Upper lobe of left lung (tissue), 6 donors: ENCODE results near the gene GAS2L2. TPM values are rescaled to one million over a fixed set of nuclear protein-coding genes. Genes with fewer than 3 reads are reported as not detected.

Experiments
- ATAC-seq, 2 donors: fragments of 200-7000 bp; cut with Tn5 transposase; one replicate each; pipeline ENCODE4 v1.9.1; 2022; ENCODE audit warnings: mild to moderate bottlenecking in 2 of 2, moderate library complexity in 2 of 2; ENCODE audit not compliant: low FRiP score in 2 of 2
- DNase-seq, 2 donors: peaks; one replicate each; pipeline ENCODE4 v3.0.0-alpha.2; 2019 to 2020
- H3K27ac ChIP-seq, 4 donors: fragments of 200-600 bp; sonication (generic); one replicate each; pipeline ENCODE4 v1.5.1; 2016 to 2019
- H3K27me3 ChIP-seq, 4 donors: fragments of 200-600 bp; sonication (generic); one replicate each; pipeline ENCODE4 v1.5.1; 2017 to 2019
- H3K36me3 ChIP-seq, 4 donors: fragments of 200-600 bp; sonication (generic); one replicate each; pipeline ENCODE4 v1.5.1; 2016 to 2019
- H3K4me1 ChIP-seq, 4 donors: fragments of 200-600 bp; sonication (generic); one replicate each; pipeline ENCODE4 v1.5.1; 2018 to 2019
- H3K4me3 ChIP-seq, 4 donors: fragments of 200-600 bp; sonication (generic); one replicate each; pipeline ENCODE4 v1.5.1; 2017 to 2019; ENCODE audit warnings: mild to moderate bottlenecking in 2 of 4, moderate library complexity in 1 of 4
- H3K9me3 ChIP-seq, 4 donors: fragments of 200-600 bp; sonication (generic); one replicate each; pipeline ENCODE4 v1.5.1; 2018 to 2019
- EP300 ChIP-seq, 4 donors: sonication (generic); formaldehyde crosslinking; IDR thresholded peaks; one replicate each; pipeline ENCODE4 v1.5.1; 2017; ENCODE audit warnings: antibody characterized with exemption in 4 of 4, control low read depth in 2 of 4
- POLR2A ChIP-seq, 4 donors: fragments of 450-650 bp; IDR thresholded peaks; one replicate each; pipeline ENCODE4 v1.5.1; 2016 to 2017; ENCODE audit warnings: antibody characterized with exemption in 4 of 4, mild to moderate bottlenecking in 2 of 4
- POLR2AphosphoS5 ChIP-seq, 2 donors: sonication (generic); formaldehyde crosslinking; IDR thresholded peaks; one replicate each; pipeline ENCODE4 v1.5.1; 2017; ENCODE audit warnings: antibody characterized with exemption in 2 of 2
- WGBS, 2 donors: methylation state at CpG; one replicate each; pipeline ENCODE4 v1.1.5; 2017 to 2018; 5-methylcytosine and 5-hydroxymethylcytosine counted together
- total RNA-seq, 6 donors: library from RNA; depleted of rRNA in 4 of 6; stranded (reverse); fragments of >200 nt in 4 of 6; gene quantifications; one replicate each; pipeline versions ENCODE4 v1.1.0 to v1.2.1, GENCODE V29; 2016 to 2021
- TF ChIP-seq, protein P1 (sequence below), 6 experiments: fragments of 450-650 bp in 4 of 6; fragments of 200-600 bp in 2 of 6; sonication (generic) in 2 of 6; IDR thresholded peaks; one replicate each; pipeline ENCODE4 v1.5.1; 2016 to 2019; ENCODE audit warnings: antibody characterized with exemption in 6 of 6
- donor health status: DM: no; HTN: no; CAD: no; lungs with moderate emphysema.
- donor health status: DM: no; HTN: yes; CAD: no; lungs with severe emphysema.

Gene GAS2L2
- total RNA-seq, 6 donors from 2014 or later, result 0.37 to 7.4 (median 3.3) TPM

DNA sequence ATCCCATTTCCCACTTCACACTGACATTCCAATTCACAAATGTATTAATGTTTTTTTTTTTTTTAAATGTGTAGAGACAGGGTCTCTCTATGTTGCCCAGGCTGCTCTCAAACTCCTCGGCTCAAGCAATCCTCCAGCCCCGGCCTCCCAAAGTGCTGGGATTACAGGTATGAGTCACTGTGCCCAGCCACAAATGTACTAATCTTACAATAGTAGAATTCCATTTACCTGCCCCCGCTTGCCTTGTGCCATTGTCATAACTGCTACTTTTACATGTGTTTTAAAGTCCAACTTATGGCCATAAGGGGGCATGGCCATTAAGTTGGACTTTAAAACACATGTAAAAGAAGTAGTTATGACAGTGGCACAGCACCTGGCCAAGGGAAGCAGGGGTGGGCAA lies 37.8 kb upstream of the GAS2L2 start:
- no peaks in the 10 kb centered on the region for H3K36me3 ChIP-seq
- peaks cover 18 to 48% (median 26%) of the 10 kb centered on the region in 4 donors for H3K4me1 ChIP-seq
- H3K27me3 ChIP-seq, result peaks cover 0 to 11% (median under 1%) of the 10 kb centered on the region in 4 donors
- 90 to 92% methylated on average over 3 of the region's 3 CpGs for WGBS, 2 donors
- ATAC-seq (no peak), DNase-seq (peak in 1 of 2 donors; percentile 21)
- H3K9me3 ChIP-seq, result no peaks in the 10 kb centered on the region
- TF ChIP-seq, protein P1, sequence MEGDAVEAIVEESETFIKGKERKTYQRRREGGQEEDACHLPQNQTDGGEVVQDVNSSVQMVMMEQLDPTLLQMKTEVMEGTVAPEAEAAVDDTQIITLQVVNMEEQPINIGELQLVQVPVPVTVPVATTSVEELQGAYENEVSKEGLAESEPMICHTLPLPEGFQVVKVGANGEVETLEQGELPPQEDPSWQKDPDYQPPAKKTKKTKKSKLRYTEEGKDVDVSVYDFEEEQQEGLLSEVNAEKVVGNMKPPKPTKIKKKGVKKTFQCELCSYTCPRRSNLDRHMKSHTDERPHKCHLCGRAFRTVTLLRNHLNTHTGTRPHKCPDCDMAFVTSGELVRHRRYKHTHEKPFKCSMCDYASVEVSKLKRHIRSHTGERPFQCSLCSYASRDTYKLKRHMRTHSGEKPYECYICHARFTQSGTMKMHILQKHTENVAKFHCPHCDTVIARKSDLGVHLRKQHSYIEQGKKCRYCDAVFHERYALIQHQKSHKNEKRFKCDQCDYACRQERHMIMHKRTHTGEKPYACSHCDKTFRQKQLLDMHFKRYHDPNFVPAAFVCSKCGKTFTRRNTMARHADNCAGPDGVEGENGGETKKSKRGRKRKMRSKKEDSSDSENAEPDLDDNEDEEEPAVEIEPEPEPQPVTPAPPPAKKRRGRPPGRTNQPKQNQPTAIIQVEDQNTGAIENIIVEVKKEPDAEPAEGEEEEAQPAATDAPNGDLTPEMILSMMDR (IDR thresholded peaks at IDR 0.05), result no peak
- TF ChIP-seq EP300 (IDR thresholded peaks at IDR 0.05) (no peak), POLR2AphosphoS5 (IDR thresholded peaks at IDR 0.05) (no peak), POLR2A (IDR thresholded peaks at IDR 0.05) (no peak)
- H3K27ac ChIP-seq, result peak overlapping the region in 1 of 4 donors; percentile 53
- no peak overlapping the region for H3K4me3 ChIP-seq

DNA sequence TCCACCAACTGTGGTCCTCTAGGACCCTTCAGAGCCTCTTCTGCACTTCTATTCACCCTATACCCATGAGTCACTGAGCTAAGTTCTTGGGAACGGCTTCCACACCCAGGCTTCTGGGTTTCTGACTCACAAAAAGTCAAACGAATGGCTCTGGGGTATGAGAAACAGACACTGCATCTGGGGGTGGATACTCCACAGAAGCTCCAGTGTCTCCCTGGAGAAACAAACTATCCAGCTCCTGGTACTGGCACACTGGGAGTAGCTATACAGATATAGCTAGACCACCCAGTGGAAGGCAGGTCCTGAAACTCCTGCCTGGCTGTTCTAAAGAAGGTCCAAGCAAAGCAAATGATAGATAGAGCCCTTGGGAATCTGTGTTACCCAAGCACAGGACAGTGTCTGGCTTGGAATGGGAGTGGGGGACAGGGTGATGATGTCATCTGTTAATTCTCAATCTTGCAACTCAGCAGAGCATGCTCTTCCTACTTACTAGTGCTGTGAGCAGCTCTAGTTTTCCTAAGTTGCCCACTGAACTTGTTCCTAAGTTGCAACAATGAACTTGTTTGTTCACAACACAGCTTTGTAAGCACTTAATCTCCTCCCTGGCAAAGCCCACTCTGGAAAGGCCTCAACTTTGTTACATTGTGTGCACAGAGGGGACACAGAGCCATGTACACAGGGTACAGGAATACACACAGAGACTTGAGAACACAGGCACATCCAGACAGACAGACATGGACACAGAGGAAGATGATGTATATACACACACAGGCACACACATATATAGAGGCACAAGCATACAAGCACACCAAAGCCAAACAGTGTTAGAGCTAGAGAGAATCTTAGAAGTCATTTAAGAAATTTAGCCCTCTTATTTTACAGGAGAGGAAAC lies 35.7 kb upstream of the GAS2L2 start:
- ATAC-seq (peak; percentile 40 to 84), DNase-seq (peak in 1 of 2 donors; percentile 22)
- WGBS, 2 donors, result 63 to 80% methylated on average over 1 to 2 of the region's 2 CpGs
- peak overlapping the region; percentile 42 to 62 (median 53) for H3K27ac ChIP-seq
- no peaks in the 10 kb centered on the region for H3K9me3 ChIP-seq
- no peaks in the 10 kb centered on the region for H3K36me3 ChIP-seq
- no peaks in the 10 kb centered on the region for H3K27me3 ChIP-seq
- TF ChIP-seq, protein P1 (IDR thresholded peaks at IDR 0.05), result no peak
- TF ChIP-seq POLR2AphosphoS5 (IDR thresholded peaks at IDR 0.05), result no peak
- no peak for TF ChIP-seq POLR2A (IDR thresholded peaks at IDR 0.05)
- no peak for TF ChIP-seq EP300 (IDR thresholded peaks at IDR 0.05)
- peaks cover 12 to 45% (median 30%) of the 10 kb centered on the region in 4 donors for H3K4me1 ChIP-seq
- H3K4me3 ChIP-seq, result no peak overlapping the region

DNA sequence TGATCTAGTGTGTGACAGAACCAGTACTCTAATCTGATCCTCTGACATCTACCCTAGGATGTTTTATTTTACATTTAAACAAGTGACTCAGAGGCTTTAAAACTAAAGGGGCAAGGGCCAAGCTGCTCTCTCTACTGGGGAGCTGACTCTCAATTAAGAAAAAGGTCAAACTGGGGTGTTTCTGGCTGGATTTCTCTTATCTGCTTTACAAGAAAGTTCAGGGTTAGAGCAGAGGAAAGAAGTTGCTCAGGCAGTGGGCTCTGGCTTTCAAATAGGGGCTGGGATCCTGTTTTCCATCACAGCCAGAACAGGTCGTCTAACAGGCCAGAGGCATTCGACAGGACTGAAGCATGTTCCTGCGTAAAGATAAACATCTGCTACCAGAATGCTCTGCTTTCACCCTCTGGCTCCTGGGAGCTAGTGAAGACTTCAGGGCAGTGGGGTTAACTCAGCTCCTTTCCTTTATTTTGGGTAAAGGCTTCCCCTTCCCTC lies 33.9 kb upstream of the GAS2L2 start:
- Histone ChIP-seq H3K27ac (peak overlapping the region; percentile 10 to 62 (median 40)), H3K9me3 (no peaks in the 10 kb centered on the region), H3K4me1 (peaks cover 22 to 51% (median 38%) of the 10 kb centered on the region in 4 donors), H3K27me3 (no peaks in the 10 kb centered on the region), H3K4me3 (no peak overlapping the region), H3K36me3 (no peaks in the 10 kb centered on the region)
- ATAC-seq (no peak), DNase-seq (peak in 1 of 2 donors; percentile 19)
- TF ChIP-seq EP300 (IDR thresholded peaks at IDR 0.05) (no peak), POLR2A (IDR thresholded peaks at IDR 0.05) (no peak), POLR2AphosphoS5 (IDR thresholded peaks at IDR 0.05) (no peak)
- TF ChIP-seq, protein P1 (IDR thresholded peaks at IDR 0.05), result no peak
- 20 to 49% methylated on average over 3 of the region's 3 CpGs for WGBS, 2 donors

DNA sequence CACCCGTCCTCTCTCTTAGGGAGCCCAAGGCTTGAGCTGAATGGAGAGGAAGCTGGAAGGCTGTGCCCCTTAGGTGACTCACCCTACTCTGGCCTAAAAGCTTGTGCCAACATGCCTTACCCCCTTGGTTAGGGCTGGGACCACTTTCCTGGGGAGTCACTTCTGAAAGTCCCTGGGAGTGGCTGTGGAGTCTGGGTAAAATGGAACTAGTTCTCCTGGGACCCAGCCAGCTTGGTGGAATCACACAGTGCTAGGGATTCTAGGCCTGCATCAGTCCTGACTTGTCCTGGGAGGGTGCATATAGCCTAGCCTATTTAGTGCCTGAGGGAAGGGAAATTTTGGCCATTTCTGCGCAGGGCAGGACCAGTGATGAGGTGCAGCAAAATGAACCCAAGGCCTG lies 31.9 kb upstream of the GAS2L2 start:
- WGBS, 2 donors, result 79 to 92% methylated on average over 2 of the region's 2 CpGs
- H3K27ac ChIP-seq, result peak overlapping the region; percentile 71 to 81 (median 78)
- DNase-seq (peak in 1 of 2 donors; percentile 48), ATAC-seq (peak in 1 of 2 donors; percentile 3)
- no peaks in the 10 kb centered on the region for H3K36me3 ChIP-seq
- H3K27me3 ChIP-seq, result no peaks in the 10 kb centered on the region
- H3K4me3 ChIP-seq, result no peak overlapping the region
- no peak for TF ChIP-seq POLR2AphosphoS5 (IDR thresholded peaks at IDR 0.05)
- no peaks in the 10 kb centered on the region for H3K9me3 ChIP-seq
- peaks cover 29 to 51% (median 38%) of the 10 kb centered on the region in 4 donors for H3K4me1 ChIP-seq

DNA sequence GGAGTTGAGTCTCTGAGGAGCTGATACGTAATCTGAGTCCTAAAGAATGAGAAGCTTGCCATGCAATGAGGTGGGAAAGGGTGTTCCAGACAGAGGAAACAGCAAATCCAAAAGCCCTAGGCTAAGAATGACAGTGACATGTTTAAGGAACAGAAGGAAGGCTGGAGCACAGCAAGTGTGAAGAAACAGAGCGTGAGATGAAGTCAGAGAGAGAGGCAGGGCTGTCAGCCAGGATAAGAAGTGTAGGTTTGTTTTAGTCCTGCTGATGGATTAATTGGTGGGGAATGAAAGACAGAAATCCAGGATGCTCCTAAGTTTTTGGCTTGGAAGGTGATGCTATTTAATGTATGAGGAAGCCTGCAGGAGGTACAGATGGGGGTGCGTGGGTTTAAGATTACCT lies 27.9 kb upstream of the GAS2L2 start:
- Histone ChIP-seq H3K27me3 (no peaks in the 10 kb centered on the region), H3K4me3 (no peak overlapping the region), H3K4me1 (peaks cover 30 to 67% (median 55%) of the 10 kb centered on the region in 4 donors), H3K27ac (peak overlapping the region in 1 of 4 donors; percentile 15), H3K36me3 (no peaks in the 10 kb centered on the region), H3K9me3 (no peaks in the 10 kb centered on the region)
- no peak for DNase-seq
- WGBS, 2 donors, result 72 to 74% methylated on average over 3 of the region's 3 CpGs
- no peak for ATAC-seq
- TF ChIP-seq, protein P1 (IDR thresholded peaks at IDR 0.05), result no peak
- no peak for TF ChIP-seq POLR2A (IDR thresholded peaks at IDR 0.05)
- no peak for TF ChIP-seq POLR2AphosphoS5 (IDR thresholded peaks at IDR 0.05)
- TF ChIP-seq EP300 (IDR thresholded peaks at IDR 0.05), result no peak
